ENCODE results near the gene MRPS25.
"Not testable (repeated sequence)": the region's sequence is repeated elsewhere in the genome, so short reads cannot be mapped to it uniquely, and the experiment has no call there.

MRPS25 gene

DNA sequence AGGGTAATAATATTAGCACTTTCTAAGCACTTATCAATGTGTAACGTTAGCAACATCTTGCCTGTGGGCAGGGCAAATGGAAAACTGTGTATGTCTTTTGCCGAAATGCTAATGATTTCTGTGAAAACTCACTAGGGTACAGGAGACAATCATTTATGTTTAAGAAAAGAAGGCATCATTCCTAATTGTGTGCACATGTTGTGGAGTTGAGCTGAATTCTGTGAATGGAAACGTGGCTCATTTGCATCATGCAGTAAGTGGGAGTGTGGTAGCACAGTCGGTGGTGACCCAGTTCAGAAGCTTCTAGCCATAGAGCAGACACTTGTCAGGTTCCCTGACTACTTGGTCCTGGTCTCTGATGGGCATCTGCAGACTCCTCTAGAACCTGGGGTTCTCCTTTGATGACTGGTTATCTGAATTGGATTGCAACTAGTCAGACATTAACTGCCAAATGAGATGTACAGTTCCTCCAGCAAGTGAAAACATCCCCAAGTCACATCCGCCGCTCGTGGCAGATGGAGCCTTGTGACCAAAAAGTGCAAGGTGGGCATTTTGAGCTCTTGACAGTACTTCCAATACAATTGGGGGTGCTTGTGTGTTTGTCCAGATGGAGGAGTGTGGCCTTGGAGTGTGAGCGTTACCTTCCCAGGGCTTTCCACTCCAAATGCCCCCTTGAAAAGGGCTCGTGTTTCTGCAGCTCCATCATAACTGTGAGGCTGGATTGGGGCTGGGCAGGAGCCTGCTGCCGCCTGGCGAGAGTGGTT is 21.5 kb downstream of the MRPS25 start:
- no peak for DNase-seq (ENCODE audit: low read depth)

DNA sequence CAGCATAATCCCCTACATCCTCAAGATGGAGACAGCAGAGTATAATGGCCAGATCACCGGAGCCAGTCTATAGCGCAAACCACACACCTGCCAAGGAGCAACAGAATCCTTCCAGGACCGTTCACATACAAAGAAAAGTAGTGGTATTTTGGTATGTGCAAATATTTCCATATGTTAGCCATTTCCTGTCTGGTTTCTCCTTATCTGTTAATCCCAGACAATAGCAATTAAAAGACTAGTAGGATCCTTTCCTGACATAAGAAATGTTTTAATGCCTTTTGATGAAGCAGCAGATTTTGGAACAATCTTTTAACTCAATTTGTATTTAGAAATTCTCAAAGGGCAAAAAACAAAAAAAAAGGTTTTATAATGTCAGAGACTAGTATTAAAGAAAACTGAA is 22.2 kb downstream of the MRPS25 start:
- no peak for DNase-seq (ENCODE audit: low read depth)

DNA sequence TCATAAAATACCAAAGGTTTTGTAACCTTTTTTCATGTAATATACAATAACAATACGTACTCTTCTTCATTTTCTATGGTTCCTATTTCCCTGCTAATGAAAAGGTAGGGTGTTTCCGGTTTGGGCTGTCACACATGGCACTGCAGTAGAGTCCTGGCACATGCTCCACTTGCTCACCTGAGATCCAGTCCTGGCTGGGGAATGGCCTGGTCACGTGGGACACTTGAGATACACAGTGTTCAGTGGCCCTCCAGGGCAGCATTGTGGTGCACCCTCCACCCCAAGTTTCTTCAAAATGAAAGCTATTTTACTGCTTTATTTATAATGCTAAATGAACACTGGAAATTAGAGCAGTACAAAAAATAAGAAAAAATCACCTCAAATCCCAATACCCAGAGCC is 23.2 kb downstream of the MRPS25 start:
- DNase-seq (ENCODE audit: low read depth), result no peak

DNA sequence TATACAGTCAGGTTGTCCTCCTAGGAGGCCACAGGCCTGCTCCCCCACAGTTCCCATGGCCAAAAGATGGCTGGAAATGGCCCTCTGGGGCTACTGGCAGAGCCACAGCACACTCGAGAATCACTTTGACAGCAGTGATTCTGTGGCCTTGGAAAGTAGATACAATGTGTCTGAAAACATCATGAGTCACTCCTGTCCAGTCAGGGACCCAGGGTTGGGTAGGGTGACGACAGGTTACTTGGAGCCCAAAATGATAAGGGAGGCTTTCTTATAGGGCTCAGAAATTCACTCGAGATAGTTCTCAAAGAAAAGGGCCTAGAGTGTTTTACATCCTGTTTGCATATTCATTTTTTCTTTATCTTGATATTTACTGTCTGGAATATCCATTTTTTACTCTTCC is 24.3 kb downstream of the MRPS25 start:
- DNase-seq (ENCODE audit: low read depth), result no peak

DNA sequence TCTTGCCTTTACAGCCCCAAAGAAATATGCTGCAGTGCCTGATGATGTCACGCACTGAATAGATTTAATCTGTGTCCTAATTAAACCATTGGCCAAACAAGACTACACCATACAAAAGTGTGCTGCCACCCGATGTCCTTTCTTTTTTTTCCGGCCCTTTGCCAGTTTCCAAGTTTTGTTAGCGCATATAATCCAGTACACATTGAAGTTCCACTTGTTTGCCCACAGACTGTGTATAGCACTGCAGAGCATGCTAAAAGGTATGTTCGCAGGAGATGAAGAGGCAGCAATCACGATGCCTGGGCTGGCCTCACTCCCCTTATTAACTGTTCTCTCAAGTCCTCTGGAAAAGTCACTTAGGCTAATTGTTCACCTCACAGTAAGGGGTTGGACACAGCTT is 26.8 kb downstream of the MRPS25 start:
- DNase-seq (ENCODE audit: low read depth), result no peak

DNA sequence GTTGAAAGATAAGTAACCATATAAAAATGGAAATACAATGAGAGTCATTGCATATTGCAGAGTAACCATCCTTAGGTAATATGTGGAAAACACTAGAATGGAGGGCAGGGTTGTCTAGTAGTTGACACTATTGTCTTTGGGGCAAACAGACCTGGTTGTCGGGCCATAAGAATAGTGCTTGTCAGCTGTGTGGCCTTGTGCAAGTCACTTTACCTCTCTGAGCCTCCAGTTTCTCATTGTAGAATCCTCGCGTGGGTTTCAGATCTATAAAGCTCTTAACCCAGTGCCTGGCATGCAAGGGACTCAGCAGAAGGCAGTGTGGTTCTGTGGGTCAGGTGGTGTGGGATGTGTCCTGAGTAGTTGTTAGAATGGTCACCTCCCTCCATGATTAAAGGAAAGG is 32.0 kb downstream of the MRPS25 start:
- DNase-seq (ENCODE audit: low read depth), result no peak

DNA sequence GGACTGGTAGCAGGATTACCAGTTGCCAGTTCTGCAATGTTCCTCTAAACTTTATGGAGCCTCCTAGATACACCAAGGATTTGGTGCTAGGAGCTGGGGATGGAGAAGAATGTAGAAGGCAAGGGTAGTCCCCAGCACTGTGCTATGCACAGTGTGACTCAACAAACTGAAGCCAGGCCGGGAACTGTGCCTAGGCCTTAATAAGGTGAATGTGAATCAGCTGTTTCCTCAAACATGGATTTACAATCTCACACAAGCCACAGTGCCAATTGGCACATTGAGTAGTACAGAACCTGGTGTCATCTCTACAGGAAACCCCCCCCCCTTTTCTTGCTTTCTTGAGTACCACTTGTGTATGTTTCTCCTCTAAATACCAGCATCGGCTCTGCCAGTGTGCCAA is 32.5 kb downstream of the MRPS25 start:
- no peak for DNase-seq (ENCODE audit: low read depth)

DNA sequence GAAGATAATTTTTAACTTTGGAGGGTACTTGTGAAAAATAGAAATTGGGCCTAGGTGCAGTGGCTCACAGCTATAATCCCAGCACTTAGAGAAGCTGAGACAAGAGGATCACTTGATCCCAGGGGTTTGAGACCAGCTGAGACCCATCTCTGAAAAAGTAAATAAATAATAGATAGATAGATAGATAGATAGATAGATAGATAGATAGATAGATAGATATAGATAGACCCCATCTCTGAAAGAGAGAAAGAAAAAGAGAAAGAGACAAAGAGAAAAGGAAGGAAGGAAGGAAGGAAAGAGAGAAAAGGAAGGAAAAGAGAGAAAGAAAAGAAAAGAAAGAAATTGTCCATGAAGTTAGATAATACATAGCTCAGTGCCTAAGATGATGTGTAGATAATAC is 35.5 kb downstream of the MRPS25 start:
- no peak for DNase-seq (ENCODE audit: low read depth)

DNA sequence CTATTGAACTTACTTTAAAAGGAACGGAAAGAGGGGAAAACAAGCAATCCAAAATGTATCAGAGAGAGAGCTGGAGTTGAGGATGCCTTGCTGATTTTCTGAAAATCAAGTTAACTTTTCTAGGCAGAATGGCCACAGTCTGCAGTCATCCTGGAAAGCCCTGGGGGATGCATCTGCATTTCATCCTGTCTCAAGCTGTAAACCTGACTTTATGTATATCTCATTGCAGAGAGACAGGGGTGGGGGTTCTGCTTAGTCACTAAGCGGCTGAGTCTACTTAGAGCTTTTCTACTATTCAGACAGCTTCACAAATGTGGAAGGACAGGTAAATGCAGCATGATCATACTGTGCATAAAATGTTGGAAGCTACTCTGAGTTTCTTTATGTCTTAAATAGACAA is 41.4 kb downstream of the MRPS25 start:
- no peak for DNase-seq (ENCODE audit: low read depth)

DNA sequence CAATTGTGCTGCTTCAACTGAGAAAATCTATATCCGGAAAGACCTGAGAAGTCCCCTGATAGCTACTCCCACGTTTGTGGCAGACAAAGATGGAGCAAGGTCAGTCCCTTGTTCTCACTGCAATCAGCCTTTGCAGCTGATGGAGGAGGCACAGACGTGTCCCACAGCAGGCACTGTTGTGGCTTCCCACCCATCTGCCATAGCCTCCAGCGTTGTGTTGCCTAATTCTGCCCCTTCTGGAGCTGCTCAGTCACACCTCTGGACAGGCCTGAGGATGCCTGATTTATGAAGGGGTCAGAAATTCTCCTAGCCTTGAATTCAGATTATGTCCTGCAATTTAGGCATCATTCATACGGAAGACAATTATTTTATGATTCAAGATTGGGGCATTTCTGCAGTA is 41.9 kb downstream of the MRPS25 start:
- DNase-seq (ENCODE audit: low read depth), result no peak

DNA sequence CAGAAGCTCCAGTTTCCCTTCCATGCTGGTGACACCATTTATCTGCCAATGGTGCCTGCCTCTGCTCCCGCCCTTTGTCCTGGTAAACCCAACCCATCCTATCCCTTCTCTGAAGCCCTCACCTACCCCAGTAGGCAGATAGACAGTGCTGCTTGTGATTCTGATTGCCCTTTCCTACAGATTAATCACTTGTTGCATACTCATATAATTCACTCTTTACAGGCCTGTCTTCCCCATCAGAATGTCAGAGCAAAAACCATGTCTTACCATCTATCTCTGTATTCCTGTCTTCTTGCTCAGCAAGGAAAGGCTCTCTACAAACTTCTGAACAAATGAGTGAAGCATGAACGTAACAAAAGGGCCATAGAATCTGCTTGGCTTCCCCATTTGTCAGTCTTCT is 47.9 kb downstream of the MRPS25 start:
- no peak for DNase-seq (ENCODE audit: low read depth)

DNA sequence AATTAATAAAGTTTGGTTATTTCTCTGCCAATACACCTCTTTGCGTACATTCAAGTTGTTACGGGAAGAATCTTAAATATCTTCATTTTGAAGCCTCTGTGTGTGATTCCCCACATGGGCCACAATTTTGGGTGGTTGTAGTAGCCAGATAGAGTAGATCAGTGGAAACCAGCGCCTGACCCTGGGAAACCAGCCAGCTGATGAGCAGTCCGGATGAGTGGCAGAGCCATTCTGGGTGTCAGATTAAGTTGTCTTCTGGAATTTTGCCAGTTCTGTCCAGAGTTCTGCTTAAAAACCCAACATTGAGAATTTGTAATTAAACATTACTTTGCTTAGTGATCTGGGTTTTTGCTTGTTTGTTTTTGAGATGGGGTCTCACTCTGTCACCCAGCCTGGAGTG is 49.7 kb downstream of the MRPS25 start:
- DNase-seq (ENCODE audit: low read depth), result no peak

DNA sequence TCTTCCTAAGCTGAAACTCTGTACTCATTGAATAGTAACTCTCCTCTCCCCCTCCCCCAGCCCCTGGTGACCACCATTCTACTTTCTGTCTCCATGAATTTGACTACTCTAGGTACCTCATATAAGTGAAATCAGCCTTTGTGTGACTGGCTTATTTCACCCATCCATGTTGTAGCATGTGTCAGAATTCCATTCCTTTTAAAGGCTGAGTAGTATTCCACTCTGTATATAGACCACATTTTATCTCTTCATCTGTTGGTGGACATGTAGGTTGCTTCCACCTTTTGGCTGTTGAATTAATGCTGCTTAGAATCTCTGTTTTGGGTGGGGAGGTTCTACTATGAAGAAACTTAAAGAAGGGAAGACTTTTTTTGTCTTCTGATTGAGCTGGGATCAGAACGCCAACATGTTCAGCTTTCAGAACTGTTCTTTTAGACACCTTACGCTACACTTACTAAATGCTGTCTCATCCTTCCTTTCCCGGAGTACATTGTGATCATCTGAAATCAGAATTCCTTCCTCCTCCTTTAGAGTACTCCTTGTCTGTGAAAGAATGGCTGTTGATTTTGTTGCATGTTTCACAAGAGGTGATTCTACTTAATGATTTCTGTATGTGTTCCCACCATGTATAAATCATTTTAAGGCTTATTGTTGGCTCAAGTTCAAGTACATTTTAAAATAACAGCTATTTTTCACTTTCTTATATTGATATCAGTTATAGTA is 50.3 kb downstream of the MRPS25 start:
- no peak for DNase-seq (ENCODE audit: low read depth)

DNA sequence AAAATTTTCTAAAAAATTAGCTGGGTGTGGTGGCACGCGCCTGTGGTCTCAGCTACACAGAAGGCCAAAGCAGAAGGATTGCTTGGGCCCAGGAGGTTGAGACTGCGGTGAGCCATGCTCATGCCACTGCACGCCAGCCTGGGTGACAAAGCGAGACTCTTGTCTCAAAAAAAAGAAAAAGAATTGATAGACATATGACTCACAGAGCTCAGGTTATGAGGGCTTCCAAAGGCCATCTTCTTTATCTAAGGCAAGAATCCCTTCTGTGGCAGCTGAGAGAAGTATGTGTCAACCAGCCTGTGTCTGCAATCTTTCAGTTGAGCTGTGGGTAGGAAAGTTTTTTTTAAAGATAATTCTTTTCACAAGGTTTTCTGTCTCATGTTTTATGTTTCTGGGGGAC is 53.9 kb downstream of the MRPS25 start:
- DNase-seq (ENCODE audit: low read depth), result no peak

DNA sequence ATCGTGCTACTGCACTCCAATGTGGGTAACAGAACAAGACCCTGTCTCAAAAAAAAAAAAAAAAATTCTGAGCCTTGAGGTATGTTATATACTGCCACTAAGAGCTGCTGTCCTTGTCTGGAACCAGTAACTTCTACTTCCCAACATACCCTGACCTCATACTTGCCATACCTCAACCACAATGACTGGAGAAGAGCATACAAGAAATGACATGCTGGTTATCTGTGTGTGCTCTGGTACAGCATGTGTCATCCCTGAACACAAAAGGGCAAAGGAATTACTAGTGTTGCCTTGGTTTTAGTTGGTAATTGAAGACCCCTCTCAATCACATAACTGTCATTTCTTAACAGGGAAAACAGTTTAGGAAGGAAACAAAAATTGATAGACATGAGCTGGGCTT is 54.5 kb downstream of the MRPS25 start:
- DNase-seq (ENCODE audit: low read depth), result no peak

DNA sequence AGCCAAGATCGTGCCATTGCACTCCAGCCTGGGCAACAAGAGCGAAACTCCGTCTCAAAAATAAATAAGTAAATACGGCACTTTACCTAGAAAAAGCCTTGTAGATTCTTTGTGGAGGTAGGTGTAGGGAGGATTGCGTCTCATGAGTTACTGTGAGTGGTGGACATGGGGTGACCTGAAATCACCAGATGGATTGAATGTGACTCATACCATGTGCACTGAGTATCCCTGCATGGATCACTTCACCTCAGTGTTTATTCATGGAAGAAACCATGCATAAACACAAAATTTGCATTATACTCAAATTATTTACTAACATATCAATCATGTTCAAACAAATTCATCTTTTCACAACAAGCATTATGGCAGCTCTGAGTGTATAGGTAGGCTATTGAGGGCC is 55.9 kb downstream of the MRPS25 start:
- DNase-seq (ENCODE audit: low read depth), result no peak

DNA sequence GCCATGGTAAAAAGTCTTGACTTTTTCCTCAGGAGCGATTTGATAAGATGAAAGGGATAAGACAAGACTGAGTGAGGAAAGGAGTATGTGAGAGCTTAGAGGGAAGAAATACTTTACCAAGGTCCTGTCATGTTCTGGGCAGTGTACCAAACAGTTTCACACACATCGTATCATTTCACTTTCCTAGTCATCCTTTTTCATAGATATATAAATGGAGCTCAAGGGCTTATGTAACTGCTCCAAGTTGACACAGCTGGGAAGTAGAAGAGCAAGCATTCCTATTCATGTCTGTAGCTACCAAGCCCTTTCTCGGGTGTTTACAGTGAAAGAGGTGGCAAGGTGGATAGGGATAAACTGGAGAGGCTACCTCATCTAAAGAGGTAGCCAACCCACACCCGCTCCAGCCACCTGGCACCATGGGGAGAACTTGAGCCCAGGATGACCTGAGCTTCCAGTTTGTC is 57.4 kb downstream of the MRPS25 start:
- DNase-seq (ENCODE audit: low read depth), result no peak

DNA sequence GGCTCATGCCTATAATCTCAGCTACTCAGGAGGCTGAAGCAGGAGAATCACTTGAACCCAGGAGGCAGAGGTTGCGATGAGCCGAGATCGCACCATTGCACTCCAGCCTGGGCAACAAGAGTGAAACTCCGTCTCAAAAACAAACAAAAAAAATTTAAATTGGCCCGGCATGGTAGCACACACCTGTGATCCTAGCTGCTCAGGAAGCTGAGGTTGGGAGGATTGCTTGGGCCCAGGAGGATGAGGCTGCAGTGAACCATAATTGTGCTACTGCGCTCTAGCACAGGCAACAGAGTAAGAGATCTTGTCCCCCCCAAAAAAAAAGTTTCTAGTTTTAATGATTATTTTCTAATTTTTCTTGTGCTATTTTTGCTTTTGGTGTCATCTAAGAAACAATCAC is 65.9 kb downstream of the MRPS25 start:
- DNase-seq (ENCODE audit: low read depth), result not testable (repeated sequence)

Measured in HS-27A (cell line).